Stimulated activated CD4-positive, alpha-beta T cell treated with anti-CD3 and anti-CD28 coated beads, Interleukin-2, amount 100 ng/mL, for 48 hours (primary cell): ENCODE results near the gene TCN1.
"Not testable (repeated sequence)": the region's sequence is repeated elsewhere in the genome, so short reads cannot be mapped to it uniquely, and the experiment has no call there.

Experiments used
- DNase-seq, 2 donors: peaks; one replicate each; pipeline ENCODE4 v3.0.0-alpha.2; 2020

Gene TCN1

GRCh38 chr11:59854871-59855270 lies 11.4 kb downstream of the TCN1 start:
- DNase-seq = no peak

- DNase-seq = not testable (repeated sequence)
Measured at GRCh38 chr11:59851416-59851815, 14.9 kb downstream of the TCN1 start.

GRCh38 chr11:59849551-59849950 lies 16.7 kb downstream of the TCN1 start:
- DNase-seq = not testable (repeated sequence)

GRCh38 chr11:59849129-59849528 lies 17.2 kb downstream of the TCN1 start:
- no peak for DNase-seq

GRCh38 chr11:59848439-59848838 lies 17.8 kb downstream of the TCN1 start:
- not testable (repeated sequence) for DNase-seq

- no peak for DNase-seq
Measured at GRCh38 chr11:59847626-59848025, 18.7 kb downstream of the TCN1 start.

GRCh38 chr11:59846556-59846955 lies 19.7 kb downstream of the TCN1 start:
- DNase-seq = no peak

- DNase-seq = no peak
Measured at GRCh38 chr11:59845399-59845798, 20.9 kb downstream of the TCN1 start, which contains the start of gene CBLIF. Gene CBLIF (minus strand): TSS chr11:59845499. CDS start chr11:59845453, 46 bp downstream.

- no peak for DNase-seq
Measured at GRCh38 chr11:59842316-59842715, 24.0 kb downstream of the TCN1 start.

GRCh38 chr11:59841514-59841913 lies 24.8 kb downstream of the TCN1 start:
- DNase-seq = no peak

- DNase-seq = no peak
Measured at GRCh38 chr11:59839615-59840014, 26.7 kb downstream of the TCN1 start.

- no peak for DNase-seq
Measured at GRCh38 chr11:59833602-59834001, 32.7 kb downstream of the TCN1 start.

GRCh38 chr11:59829358-59829757 lies 36.9 kb downstream of the TCN1 start:
- DNase-seq = no peak

GRCh38 chr11:59822989-59823566 lies 43.2 kb downstream of the TCN1 start:
- DNase-seq = no peak

GRCh38 chr11:59818572-59818971 lies 47.7 kb downstream of the TCN1 start:
- DNase-seq = no peak

GRCh38 chr11:59816434-59816833 lies 49.9 kb downstream of the TCN1 start:
- DNase-seq = not testable (repeated sequence)

GRCh38 chr11:59815754-59816153 lies 50.5 kb downstream of the TCN1 start:
- no peak for DNase-seq

- no peak for DNase-seq
Measured at GRCh38 chr11:59814021-59814420, 52.3 kb downstream of the TCN1 start.

- DNase-seq = no peak
Measured at GRCh38 chr11:59813364-59813763, 52.9 kb downstream of the TCN1 start.

- DNase-seq = no peak
Measured at GRCh38 chr11:59812220-59812619, 54.1 kb downstream of the TCN1 start.

GRCh38 chr11:59810911-59811259 lies 55.4 kb downstream of the TCN1 start:
- DNase-seq = no peak

- DNase-seq = peak; percentile 88 to 90
Measured at GRCh38 chr11:59810189-59810910, 55.9 kb downstream of the TCN1 start, which contains the start of gene MRPL16. Gene MRPL16 (minus strand): TSS chr11:59810778. CDS start chr11:59810658, 120 bp downstream.

- DNase-seq = no peak
Measured at GRCh38 chr11:59807047-59807610, 59.2 kb downstream of the TCN1 start.

- DNase-seq = no peak
Measured at GRCh38 chr11:59804061-59804460, 62.2 kb downstream of the TCN1 start.
